Neural cell (in vitro differentiated cells): ENCODE results near the gene DOCK9.

Experiments
- CTCF ChIP-seq: fragments of 450-650 bp; IDR thresholded peaks from 2 replicates; pipeline ENCODE4 v1.5.1; 2014; ENCODE audit warnings: antibody characterized with exemption, mild to moderate bottlenecking, moderate library complexity; ENCODE audit not compliant: poor library complexity, severe bottlenecking
- EZH2 ChIP-seq: fragments of 200-600, 300-800 bp; shearing (Covaris generic), sonication (generic); IDR thresholded peaks from 2 replicates; pipeline ENCODE4 v1.6.1; 2014; ENCODE audit warnings: antibody characterized with exemption, low read length, borderline replicate concordance, mild to moderate bottlenecking; ENCODE audit not compliant: insufficient read depth, poor library complexity, severe bottlenecking
- POLR2AphosphoS5 ChIP-seq: IDR thresholded peaks from 2 replicates; pipeline ENCODE4 v1.6.1; 2012

GRCh38 chr13:98846986-98847385, 130.9 kb downstream of the DOCK9 start:
- TF ChIP-seq POLR2AphosphoS5 (no peak), EZH2 (no peak), CTCF (no peak)
